ENCODE measurements around the gene OR52H1.

OR52H1 gene

DNA sequence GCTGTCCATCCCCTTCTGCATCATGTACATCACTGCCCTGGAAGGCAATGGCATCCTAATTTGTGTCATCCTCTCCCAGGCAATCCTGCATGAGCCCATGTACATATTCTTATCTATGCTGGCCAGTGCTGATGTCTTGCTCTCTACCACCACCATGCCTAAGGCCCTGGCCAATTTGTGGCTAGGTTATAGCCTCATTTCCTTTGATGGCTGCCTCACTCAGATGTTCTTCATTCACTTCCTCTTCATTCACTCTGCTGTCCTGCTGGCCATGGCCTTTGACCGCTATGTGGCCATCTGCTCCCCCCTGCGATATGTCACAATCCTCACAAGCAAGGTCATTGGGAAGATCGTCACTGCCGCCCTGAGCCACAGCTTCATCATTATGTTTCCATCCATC is 32.7 kb upstream of the OR52H1 start:
- Histone ChIP-seq H4K20me1 (ENCODE audit: insufficient read depth, low read length, poor library complexity, severe bottlenecking) (no peaks in the 10 kb centered on the region), H3K4me2 (ENCODE audit: low read depth, low read length, poor library complexity, severe bottlenecking) (no peak overlapping the region), H3K27me3 (ENCODE audit: insufficient read depth, low read length, poor library complexity, severe bottlenecking) (no peaks in the 10 kb centered on the region), H3K9me3 (ENCODE audit: insufficient read depth, low read depth, low read length) (no peaks in the 10 kb centered on the region), H3K9ac (ENCODE audit: low read depth, low read length, poor library complexity, severe bottlenecking) (no peak overlapping the region), H3K4me1 (ENCODE audit: insufficient read depth, low read length, poor library complexity, severe bottlenecking) (no peaks in the 10 kb centered on the region), H3F3A (ENCODE audit: low read depth) (no peaks in the 10 kb centered on the region), H3K9me2 (replicated peaks; ENCODE audit: low read depth, low read length) (no peaks in the 10 kb centered on the region), H2AFZ (ENCODE audit: low read length) (no peak overlapping the region), H3K36me3 (ENCODE audit: insufficient read depth, low read length) (no peaks in the 10 kb centered on the region), H3K79me2 (ENCODE audit: insufficient read depth, low read length) (no peaks in the 10 kb centered on the region), H3K4me3 (ENCODE audit: low read length, poor library complexity, severe bottlenecking) (no peak overlapping the region)
- no peak for TF ChIP-seq EZH2phosphoT487 (IDR thresholded peaks at IDR 0.05; ENCODE audit: borderline replicate concordance)

DNA sequence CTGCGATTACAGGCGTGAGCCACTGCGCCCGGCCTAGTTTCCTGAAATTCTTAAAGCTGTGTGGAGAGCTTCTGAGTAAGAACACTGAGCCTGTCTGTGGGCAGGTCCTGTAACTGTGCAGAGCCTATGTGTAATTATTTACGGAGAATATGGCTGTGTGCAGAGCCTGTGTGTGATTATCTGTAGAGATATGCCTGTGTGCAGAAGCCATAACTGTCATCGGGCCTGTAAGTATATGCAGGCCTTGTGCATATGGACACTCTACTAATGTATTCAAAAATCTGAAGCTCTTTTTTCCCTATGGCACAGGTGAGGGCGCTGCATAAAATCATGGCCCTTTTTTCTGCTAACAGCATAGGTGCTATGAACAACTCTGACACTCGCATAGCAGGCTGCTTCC is 32.2 kb upstream of the OR52H1 start, which contains the start of gene OR52B6:
Gene OR52B6, plus strand, starts transcription at position 301 of the 400 bp plus-strand sequence. Its CDS starts 0 bp downstream, at position 301.
- TF ChIP-seq, protein P1, sequence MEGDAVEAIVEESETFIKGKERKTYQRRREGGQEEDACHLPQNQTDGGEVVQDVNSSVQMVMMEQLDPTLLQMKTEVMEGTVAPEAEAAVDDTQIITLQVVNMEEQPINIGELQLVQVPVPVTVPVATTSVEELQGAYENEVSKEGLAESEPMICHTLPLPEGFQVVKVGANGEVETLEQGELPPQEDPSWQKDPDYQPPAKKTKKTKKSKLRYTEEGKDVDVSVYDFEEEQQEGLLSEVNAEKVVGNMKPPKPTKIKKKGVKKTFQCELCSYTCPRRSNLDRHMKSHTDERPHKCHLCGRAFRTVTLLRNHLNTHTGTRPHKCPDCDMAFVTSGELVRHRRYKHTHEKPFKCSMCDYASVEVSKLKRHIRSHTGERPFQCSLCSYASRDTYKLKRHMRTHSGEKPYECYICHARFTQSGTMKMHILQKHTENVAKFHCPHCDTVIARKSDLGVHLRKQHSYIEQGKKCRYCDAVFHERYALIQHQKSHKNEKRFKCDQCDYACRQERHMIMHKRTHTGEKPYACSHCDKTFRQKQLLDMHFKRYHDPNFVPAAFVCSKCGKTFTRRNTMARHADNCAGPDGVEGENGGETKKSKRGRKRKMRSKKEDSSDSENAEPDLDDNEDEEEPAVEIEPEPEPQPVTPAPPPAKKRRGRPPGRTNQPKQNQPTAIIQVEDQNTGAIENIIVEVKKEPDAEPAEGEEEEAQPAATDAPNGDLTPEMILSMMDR (conservative IDR thresholded peaks at IDR 0.05; ENCODE audit: low read length), result no peak
- TF ChIP-seq EZH2phosphoT487 (IDR thresholded peaks at IDR 0.05; ENCODE audit: borderline replicate concordance), result no peak
- no peak within 1 kb of the TSS for H3K4me3 ChIP-seq (ENCODE audit: low read length, poor library complexity, severe bottlenecking)
- no peak within 1 kb of the TSS for H3K4me2 ChIP-seq (ENCODE audit: low read depth, low read length, poor library complexity, severe bottlenecking)
- H3K9me2 ChIP-seq (replicated peaks; ENCODE audit: low read depth, low read length), result no peaks in the 10 kb centered on the region
- H3K79me2 ChIP-seq (ENCODE audit: insufficient read depth, low read length), result no peaks in the 10 kb centered on the region
- no peak within 1 kb of the TSS for H3K9ac ChIP-seq (ENCODE audit: low read depth, low read length, poor library complexity, severe bottlenecking)
- no peaks in the 10 kb centered on the region for H3K9me3 ChIP-seq (ENCODE audit: insufficient read depth, low read depth, low read length)
- no peaks in the 10 kb centered on the region for H3K4me1 ChIP-seq (ENCODE audit: insufficient read depth, low read length, poor library complexity, severe bottlenecking)
- no peaks in the 10 kb centered on the region for H3K36me3 ChIP-seq (ENCODE audit: insufficient read depth, low read length)
- H3K27me3 ChIP-seq (ENCODE audit: insufficient read depth, low read length, poor library complexity, severe bottlenecking), result no peaks in the 10 kb centered on the region
- no peaks in the 10 kb centered on the region for H3F3A ChIP-seq (ENCODE audit: low read depth)
- no peaks in the 10 kb centered on the region for H4K20me1 ChIP-seq (ENCODE audit: insufficient read depth, low read length, poor library complexity, severe bottlenecking)
- H2AFZ ChIP-seq (ENCODE audit: low read length), result no peak within 1 kb of the TSS

DNA sequence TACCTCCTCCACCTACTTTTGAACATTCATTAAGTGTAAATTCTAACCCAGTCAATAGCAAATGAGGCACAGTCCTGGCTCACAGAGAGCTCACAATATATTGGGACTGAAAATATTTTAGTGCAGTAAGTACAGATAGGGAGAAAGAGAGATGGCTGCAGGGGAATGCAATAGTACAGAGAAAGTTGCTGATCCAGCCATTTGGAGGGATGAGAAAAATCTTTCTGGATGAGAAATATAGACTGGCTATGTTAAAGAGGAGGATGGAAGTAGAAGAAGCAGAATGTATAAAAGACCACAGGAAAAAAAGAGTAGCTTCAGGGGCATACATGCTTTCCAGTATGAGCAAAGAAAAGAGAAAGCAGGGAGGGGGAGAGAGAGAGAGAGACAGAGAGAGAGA is 28.8 kb upstream of the OR52H1 start:
- Histone ChIP-seq H3K4me1 (ENCODE audit: insufficient read depth, low read length, poor library complexity, severe bottlenecking) (no peaks in the 10 kb centered on the region), H3K9me2 (replicated peaks; ENCODE audit: low read depth, low read length) (no peaks in the 10 kb centered on the region), H2AFZ (ENCODE audit: low read length) (no peak overlapping the region), H3K27me3 (ENCODE audit: insufficient read depth, low read length, poor library complexity, severe bottlenecking) (no peaks in the 10 kb centered on the region), H3K9ac (ENCODE audit: low read depth, low read length, poor library complexity, severe bottlenecking) (no peak overlapping the region), H3K9me3 (ENCODE audit: insufficient read depth, low read depth, low read length) (no peaks in the 10 kb centered on the region), H3F3A (ENCODE audit: low read depth) (no peaks in the 10 kb centered on the region), H4K20me1 (ENCODE audit: insufficient read depth, low read length, poor library complexity, severe bottlenecking) (no peaks in the 10 kb centered on the region), H3K4me3 (ENCODE audit: low read length, poor library complexity, severe bottlenecking) (no peak overlapping the region), H3K36me3 (ENCODE audit: insufficient read depth, low read length) (no peaks in the 10 kb centered on the region), H3K79me2 (ENCODE audit: insufficient read depth, low read length) (no peaks in the 10 kb centered on the region), H3K4me2 (ENCODE audit: low read depth, low read length, poor library complexity, severe bottlenecking) (no peak overlapping the region)
- TF ChIP-seq, protein P1 (conservative IDR thresholded peaks at IDR 0.05; ENCODE audit: low read length), result no peak
- TF ChIP-seq EZH2phosphoT487 (IDR thresholded peaks at IDR 0.05; ENCODE audit: borderline replicate concordance), result no peak

DNA sequence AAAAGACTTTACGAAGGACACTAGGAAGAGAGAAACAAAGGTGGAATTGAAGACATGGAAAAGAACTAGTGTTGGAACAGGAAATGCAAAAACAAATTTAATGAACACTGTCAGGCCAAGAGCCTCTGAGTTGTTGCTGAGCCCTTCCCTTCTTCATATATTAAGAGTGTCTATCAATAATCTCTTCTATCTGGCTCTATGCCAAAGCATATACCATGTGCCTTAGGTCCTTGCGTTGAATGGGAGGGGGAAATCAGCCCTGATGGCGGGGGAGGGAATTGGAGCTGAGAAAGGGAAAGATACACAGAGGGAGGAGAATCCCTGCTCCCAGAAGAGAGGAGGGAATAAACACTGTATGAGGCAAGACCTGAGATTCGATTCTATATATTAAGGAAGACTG is 26.8 kb upstream of the OR52H1 start:
- Histone ChIP-seq H3K36me3 (ENCODE audit: insufficient read depth, low read length) (no peaks in the 10 kb centered on the region), H3F3A (ENCODE audit: low read depth) (no peaks in the 10 kb centered on the region), H3K9me2 (replicated peaks; ENCODE audit: low read depth, low read length) (no peaks in the 10 kb centered on the region), H3K4me1 (ENCODE audit: insufficient read depth, low read length, poor library complexity, severe bottlenecking) (no peaks in the 10 kb centered on the region), H3K4me3 (ENCODE audit: low read length, poor library complexity, severe bottlenecking) (no peak overlapping the region), H2AFZ (ENCODE audit: low read length) (no peak overlapping the region), H3K79me2 (ENCODE audit: insufficient read depth, low read length) (no peaks in the 10 kb centered on the region), H3K4me2 (ENCODE audit: low read depth, low read length, poor library complexity, severe bottlenecking) (no peak overlapping the region), H4K20me1 (ENCODE audit: insufficient read depth, low read length, poor library complexity, severe bottlenecking) (no peaks in the 10 kb centered on the region), H3K9ac (ENCODE audit: low read depth, low read length, poor library complexity, severe bottlenecking) (no peak overlapping the region), H3K27me3 (ENCODE audit: insufficient read depth, low read length, poor library complexity, severe bottlenecking) (no peaks in the 10 kb centered on the region), H3K9me3 (ENCODE audit: insufficient read depth, low read depth, low read length) (no peaks in the 10 kb centered on the region)
- no peak for TF ChIP-seq EZH2phosphoT487 (IDR thresholded peaks at IDR 0.05; ENCODE audit: borderline replicate concordance)
- TF ChIP-seq, protein P1 (conservative IDR thresholded peaks at IDR 0.05; ENCODE audit: low read length), result no peak

All from Loucy (cell line).